C4-2B (cell line): Measurements from ENCODE around the gene ZNF674.
"Not testable (repeated sequence)": the region's sequence is repeated elsewhere in the genome, so short reads cannot be mapped to it uniquely, and the experiment has no call there.

Experiments used
- H3K27ac ChIP-seq: fragments of 450-650 bp; 2 replicates; pipeline ENCODE4 v1.5.1; 2017
- ZFX ChIP-seq: fragments of 450-650 bp; IDR thresholded peaks from 2 replicates; pipeline ENCODE4 v1.6.1; 2017
- TF ChIP-seq, protein P1 (sequence below): fragments of 450-650 bp; conservative IDR thresholded peaks from 2 replicates; pipeline ENCODE4 v1.5.1; 2017; ENCODE audit warnings: mild to moderate bottlenecking

The ZNF674 gene

DNA sequence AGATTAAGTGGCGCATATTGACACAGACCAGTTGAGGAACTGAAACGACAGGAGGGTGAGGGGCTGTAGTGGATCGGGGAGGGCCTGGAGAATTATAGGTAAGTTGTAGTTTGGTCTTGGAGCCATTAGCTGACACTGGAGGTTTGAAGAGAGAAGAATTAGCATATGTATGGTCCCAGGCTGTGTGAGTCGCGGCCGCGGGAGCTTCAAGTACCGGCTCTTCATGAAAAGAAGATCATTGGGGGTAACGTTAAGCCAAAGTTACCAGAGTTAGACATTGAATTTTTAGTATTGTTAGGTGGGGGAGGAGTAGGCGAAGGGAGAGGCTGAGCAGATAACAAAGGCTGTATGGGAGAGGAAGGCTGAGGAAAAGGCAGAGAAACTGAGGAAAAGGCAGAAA, 56.5 kb downstream of the ZNF674 start:
- no peak overlapping the region for H3K27ac ChIP-seq
- TF ChIP-seq ZFX = no peak
- TF ChIP-seq, protein P1, sequence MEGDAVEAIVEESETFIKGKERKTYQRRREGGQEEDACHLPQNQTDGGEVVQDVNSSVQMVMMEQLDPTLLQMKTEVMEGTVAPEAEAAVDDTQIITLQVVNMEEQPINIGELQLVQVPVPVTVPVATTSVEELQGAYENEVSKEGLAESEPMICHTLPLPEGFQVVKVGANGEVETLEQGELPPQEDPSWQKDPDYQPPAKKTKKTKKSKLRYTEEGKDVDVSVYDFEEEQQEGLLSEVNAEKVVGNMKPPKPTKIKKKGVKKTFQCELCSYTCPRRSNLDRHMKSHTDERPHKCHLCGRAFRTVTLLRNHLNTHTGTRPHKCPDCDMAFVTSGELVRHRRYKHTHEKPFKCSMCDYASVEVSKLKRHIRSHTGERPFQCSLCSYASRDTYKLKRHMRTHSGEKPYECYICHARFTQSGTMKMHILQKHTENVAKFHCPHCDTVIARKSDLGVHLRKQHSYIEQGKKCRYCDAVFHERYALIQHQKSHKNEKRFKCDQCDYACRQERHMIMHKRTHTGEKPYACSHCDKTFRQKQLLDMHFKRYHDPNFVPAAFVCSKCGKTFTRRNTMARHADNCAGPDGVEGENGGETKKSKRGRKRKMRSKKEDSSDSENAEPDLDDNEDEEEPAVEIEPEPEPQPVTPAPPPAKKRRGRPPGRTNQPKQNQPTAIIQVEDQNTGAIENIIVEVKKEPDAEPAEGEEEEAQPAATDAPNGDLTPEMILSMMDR = no peak

DNA sequence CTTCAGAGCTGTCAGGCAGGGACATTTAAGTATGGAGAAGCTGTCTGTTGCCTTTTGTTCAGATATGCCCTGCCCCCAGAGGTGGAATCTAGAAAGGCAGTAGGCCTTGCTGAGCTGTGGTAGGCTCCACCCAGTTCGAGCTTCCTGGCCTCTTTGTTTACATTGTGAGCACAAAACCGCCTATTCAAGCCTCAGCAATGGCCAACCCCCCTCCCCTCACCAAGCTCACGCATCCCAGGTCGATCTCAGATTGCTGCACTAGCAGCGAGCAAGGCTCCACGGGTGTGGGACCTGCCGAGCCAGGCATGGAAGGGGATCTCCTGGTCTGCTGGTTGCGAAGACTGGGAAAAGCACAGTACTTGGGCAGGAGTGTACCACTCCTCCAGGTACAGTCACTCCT, 59.3 kb downstream of the ZNF674 start:
- H3K27ac ChIP-seq = no peak overlapping the region
- TF ChIP-seq ZFX = no peak
- TF ChIP-seq, protein P1 = no peak

DNA sequence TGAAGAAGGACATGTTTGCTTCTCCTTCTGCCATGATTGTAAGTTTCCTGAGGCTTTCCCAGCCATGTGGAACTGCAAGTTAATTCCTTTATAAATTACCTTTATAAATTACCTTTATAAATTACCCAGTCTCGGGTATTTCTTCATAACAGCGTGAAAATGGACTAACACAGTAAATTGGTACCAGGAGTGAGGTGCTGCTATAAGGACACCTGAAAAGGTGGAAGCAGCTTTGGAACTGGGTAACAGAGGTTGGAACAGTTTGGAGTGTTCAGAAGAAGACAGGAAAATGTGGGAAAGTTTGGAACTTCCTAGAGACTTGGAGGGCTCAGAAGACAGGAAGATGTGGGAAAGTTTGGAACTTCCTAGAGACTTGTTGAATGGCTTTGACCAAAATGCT, 66.6 kb downstream of the ZNF674 start:
- H3K27ac ChIP-seq = not testable (repeated sequence)

DNA sequence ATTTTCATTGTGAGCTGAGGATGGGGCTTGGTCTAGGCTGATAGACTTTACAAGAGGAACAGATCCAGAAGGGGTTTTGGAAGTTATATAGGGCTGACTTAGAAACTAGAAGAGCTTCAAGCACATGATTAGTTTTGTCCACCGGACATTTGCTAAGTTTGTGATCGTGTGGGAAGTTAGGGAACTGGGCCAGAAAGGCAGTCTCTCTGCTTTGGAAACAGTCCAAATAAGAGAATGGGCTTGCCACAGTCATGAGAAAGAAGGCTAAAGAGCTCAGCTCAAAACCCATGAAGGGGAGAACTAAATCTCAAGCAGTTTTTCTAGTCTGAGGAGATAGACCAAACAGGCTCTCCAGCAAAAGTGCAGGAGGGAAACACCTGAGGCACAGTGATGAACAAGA, 67.8 kb downstream of the ZNF674 start:
- TF ChIP-seq ZFX = no peak
- TF ChIP-seq, protein P1 = no peak
- H3K27ac ChIP-seq = no peak overlapping the region

- H3K27ac ChIP-seq = no peak overlapping the region
- TF ChIP-seq ZFX = no peak
- TF ChIP-seq, protein P1 = no peak
Measured at GRCh38 chrX:46465203-46465602, 80.0 kb downstream of the ZNF674 start.

GRCh38 chrX:46463682-46464081, 81.5 kb downstream of the ZNF674 start:
- no peak overlapping the region for H3K27ac ChIP-seq
- TF ChIP-seq, protein P1 = no peak
- TF ChIP-seq ZFX = no peak

- no peak overlapping the region for H3K27ac ChIP-seq
- TF ChIP-seq, protein P1 = no peak
- no peak for TF ChIP-seq ZFX
Measured at GRCh38 chrX:46461660-46462191, 83.5 kb downstream of the ZNF674 start.

GRCh38 chrX:46460801-46461659, 84.2 kb downstream of the ZNF674 start:
- not testable (repeated sequence) for H3K27ac ChIP-seq
